Head of caudate nucleus (tissue), 42 donors: ENCODE data around the gene CACNA2D2.
A peak's percentile ranks its signal among the peaks of the same experiment; 100 is the strongest.
"Not testable (repeated sequence)": the region's sequence is repeated elsewhere in the genome, so short reads cannot be mapped to it uniquely, and the experiment has no call there.

Experiments
- DNase-seq, 42 donors: peaks; one replicate each; pipeline versions ENCODE4 v3.0.0 to v3.0.0-alpha.2; 2020 to 2021; ENCODE audit warnings: mixed read lengths in 7 of 42
- intact Hi-C: fragments of 100-400 bp; cut with DNase I; formaldehyde crosslinking; loops from one replicate; pipeline ENCODE4 v1.15.0; 2022

The CACNA2D2 gene

GRCh38 chr3:50532062-50532705, 28.8 kb upstream of the CACNA2D2 start:
- intact Hi-C loops = no loop called here
- no peak for DNase-seq

GRCh38 chr3:50531201-50531600, 27.8 kb upstream of the CACNA2D2 start:
- intact Hi-C loops = no loop called here
- DNase-seq = no peak

- no peak for DNase-seq
- intact Hi-C loops = no loop called here
These were observed 26.9 kb upstream of the CACNA2D2 start for GRCh38 chr3:50530001-50530970.

- peak in 22 of 42 donors; percentile 28 to 72 (median 44) for DNase-seq
These were observed 22.6 kb upstream of the CACNA2D2 start for GRCh38 chr3:50525987-50526386.

GRCh38 chr3:50525191-50525910, 21.9 kb upstream of the CACNA2D2 start:
- intact Hi-C loops = no loop called here
- DNase-seq = peak; percentile 31 to 91 (median 73)

More at GRCh38 chr3:50525987-50526386, 22.6 kb upstream of the CACNA2D2 start:
- intact Hi-C loops = no loop called here

GRCh38 chr3:50524746-50525145, 21.3 kb upstream of the CACNA2D2 start:
- intact Hi-C loops = no loop called here

GRCh38 chr3:50523279-50523811, 19.9 kb upstream of the CACNA2D2 start:
- no peak for DNase-seq
- intact Hi-C loops = no loop called here

More at GRCh38 chr3:50524746-50525145, 21.3 kb upstream of the CACNA2D2 start:
- peak in 3 of 42 donors; percentile 33 to 34 (median 34) for DNase-seq

- no peak for DNase-seq
- intact Hi-C loops = no loop called here
These were observed 18.1 kb upstream of the CACNA2D2 start for GRCh38 chr3:50521572-50521971.

GRCh38 chr3:50520849-50521248, 17.4 kb upstream of the CACNA2D2 start:
- intact Hi-C loops = no loop called here
- DNase-seq = no peak

GRCh38 chr3:50519471-50520089, 16.1 kb upstream of the CACNA2D2 start:
- DNase-seq = peak; percentile 49 to 89 (median 76)

GRCh38 chr3:50518436-50518835, 15.0 kb upstream of the CACNA2D2 start:
- DNase-seq = no peak
- intact Hi-C loops = no loop called here

More at GRCh38 chr3:50519471-50520089, 16.1 kb upstream of the CACNA2D2 start:
- intact Hi-C loops = no loop called here

- no peak for DNase-seq
- intact Hi-C loops = no loop called here
These were observed 14.3 kb upstream of the CACNA2D2 start for GRCh38 chr3:50517721-50518206.

GRCh38 chr3:50516440-50516871, 13.0 kb upstream of the CACNA2D2 start:
- no peak for DNase-seq
- intact Hi-C loops = no loop called here

GRCh38 chr3:50515565-50516439, 12.4 kb upstream of the CACNA2D2 start:
- peak in 13 of 42 donors; percentile 22 to 65 (median 41) for DNase-seq

GRCh38 chr3:50512908-50513307, 9.5 kb upstream of the CACNA2D2 start:
- not testable (repeated sequence) for DNase-seq

More at GRCh38 chr3:50515565-50516439, 12.4 kb upstream of the CACNA2D2 start:
- intact Hi-C loops = no loop called here

GRCh38 chr3:50512131-50512530, 8.7 kb upstream of the CACNA2D2 start:
- intact Hi-C loops = no loop called here

More at GRCh38 chr3:50512908-50513307, 9.5 kb upstream of the CACNA2D2 start:
- intact Hi-C loops = not testable (repeated sequence)

GRCh38 chr3:50510325-50510724, 6.9 kb upstream of the CACNA2D2 start:
- no peak for DNase-seq
- intact Hi-C loops = no loop called here

More at GRCh38 chr3:50512131-50512530, 8.7 kb upstream of the CACNA2D2 start:
- no peak for DNase-seq
